ENCODE data around the gene CTNNA3.

GRCh38 chr10:66671064-66671463 lies 1024.9 kb downstream of the CTNNA3 start:
- TF ChIP-seq CTCF (IDR thresholded peaks at IDR 0.05; ENCODE audit: low read depth, low read length, poor library complexity, severe bottlenecking) (no peak), EZH2phosphoT487 (IDR thresholded peaks at IDR 0.05; ENCODE audit: borderline replicate concordance, low read length) (no peak)

Measured in DOHH2 (cell line).